ENCODE results near the gene TBXA2R.

TBXA2R gene

GRCh38 chr19:3646336-3647092 is 39.8 kb upstream of the TBXA2R start:
- Histone ChIP-seq H3K9me3 (ENCODE audit: severe bottlenecking) (no peaks in the 10 kb centered on the region), H3K27ac (no peak overlapping the region), H3K27me3 (ENCODE audit: insufficient read depth, low read depth, severe bottlenecking) (no peaks in the 10 kb centered on the region), H3K4me3 (ENCODE audit: low read depth, low read length) (no peak overlapping the region), H3K36me3 (peaks cover 77% of the 10 kb centered on the region)
- no peak for TF ChIP-seq CTCF (IDR thresholded peaks at IDR 0.05; ENCODE audit: low read depth, low read length)
- DNase-seq: no peak

- H3K4me3 ChIP-seq (ENCODE audit: low read depth, low read length): no peak overlapping the region
- H3K36me3 ChIP-seq: peaks cover 78% of the 10 kb centered on the region
- no peaks in the 10 kb centered on the region for H3K27me3 ChIP-seq (ENCODE audit: insufficient read depth, low read depth, severe bottlenecking)
Observed at GRCh38 chr19:3645726-3646125, 39.1 kb upstream of the TBXA2R start.

GRCh38 chr19:3645067-3645396 is 38.4 kb upstream of the TBXA2R start:
- no peak overlapping the region for H3K4me3 ChIP-seq (ENCODE audit: low read depth, low read length)
- H3K27ac ChIP-seq: no peak overlapping the region

More at GRCh38 chr19:3645726-3646125, 39.1 kb upstream of the TBXA2R start:
- no peak for DNase-seq
- Histone ChIP-seq H3K9me3 (ENCODE audit: severe bottlenecking) (no peaks in the 10 kb centered on the region), H3K27ac (no peak overlapping the region)
- TF ChIP-seq CTCF (IDR thresholded peaks at IDR 0.05; ENCODE audit: low read depth, low read length): no peak

GRCh38 chr19:3644351-3645066 is 37.8 kb upstream of the TBXA2R start:
- peaks cover 80% of the 10 kb centered on the region for H3K36me3 ChIP-seq
- TF ChIP-seq CTCF (IDR thresholded peaks at IDR 0.05; ENCODE audit: low read depth, low read length): no peak
- no peaks in the 10 kb centered on the region for H3K9me3 ChIP-seq (ENCODE audit: severe bottlenecking)
- no peaks in the 10 kb centered on the region for H3K27me3 ChIP-seq (ENCODE audit: insufficient read depth, low read depth, severe bottlenecking)
- DNase-seq: no peak
- H3K27ac ChIP-seq: no peak overlapping the region
- H3K4me3 ChIP-seq (ENCODE audit: low read depth, low read length): no peak overlapping the region

More at GRCh38 chr19:3645067-3645396, 38.4 kb upstream of the TBXA2R start:
- H3K9me3 ChIP-seq (ENCODE audit: severe bottlenecking): no peaks in the 10 kb centered on the region
- peaks cover 76% of the 10 kb centered on the region for H3K36me3 ChIP-seq
- H3K27me3 ChIP-seq (ENCODE audit: insufficient read depth, low read depth, severe bottlenecking): no peaks in the 10 kb centered on the region
- TF ChIP-seq CTCF (IDR thresholded peaks at IDR 0.05; ENCODE audit: low read depth, low read length): no peak
- DNase-seq: no peak

- Histone ChIP-seq H3K27me3 (ENCODE audit: insufficient read depth, low read depth, severe bottlenecking) (no peaks in the 10 kb centered on the region), H3K4me3 (ENCODE audit: low read depth, low read length) (no peak overlapping the region), H3K9me3 (ENCODE audit: severe bottlenecking) (no peaks in the 10 kb centered on the region), H3K27ac (no peak overlapping the region), H3K36me3 (peaks cover 87% of the 10 kb centered on the region)
- TF ChIP-seq CTCF (IDR thresholded peaks at IDR 0.05; ENCODE audit: low read depth, low read length): no peak
- no peak for DNase-seq
Observed at GRCh38 chr19:3643674-3644313, 37.1 kb upstream of the TBXA2R start.

All from WERI-Rb-1 (cell line).